Measurements from ENCODE around the gene CSNK2A2. TPM values are rescaled to one million over a fixed set of nuclear protein-coding genes. Genes with fewer than 3 reads are reported as not detected.

The CSNK2A2 gene
- total RNA-seq, 1 donor, result 26.8 TPM

GRCh38 chr16:58230259-58230658, 32.4 kb upstream of the CSNK2A2 start:
- TF ChIP-seq, protein P1, sequence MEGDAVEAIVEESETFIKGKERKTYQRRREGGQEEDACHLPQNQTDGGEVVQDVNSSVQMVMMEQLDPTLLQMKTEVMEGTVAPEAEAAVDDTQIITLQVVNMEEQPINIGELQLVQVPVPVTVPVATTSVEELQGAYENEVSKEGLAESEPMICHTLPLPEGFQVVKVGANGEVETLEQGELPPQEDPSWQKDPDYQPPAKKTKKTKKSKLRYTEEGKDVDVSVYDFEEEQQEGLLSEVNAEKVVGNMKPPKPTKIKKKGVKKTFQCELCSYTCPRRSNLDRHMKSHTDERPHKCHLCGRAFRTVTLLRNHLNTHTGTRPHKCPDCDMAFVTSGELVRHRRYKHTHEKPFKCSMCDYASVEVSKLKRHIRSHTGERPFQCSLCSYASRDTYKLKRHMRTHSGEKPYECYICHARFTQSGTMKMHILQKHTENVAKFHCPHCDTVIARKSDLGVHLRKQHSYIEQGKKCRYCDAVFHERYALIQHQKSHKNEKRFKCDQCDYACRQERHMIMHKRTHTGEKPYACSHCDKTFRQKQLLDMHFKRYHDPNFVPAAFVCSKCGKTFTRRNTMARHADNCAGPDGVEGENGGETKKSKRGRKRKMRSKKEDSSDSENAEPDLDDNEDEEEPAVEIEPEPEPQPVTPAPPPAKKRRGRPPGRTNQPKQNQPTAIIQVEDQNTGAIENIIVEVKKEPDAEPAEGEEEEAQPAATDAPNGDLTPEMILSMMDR (IDR thresholded peaks at IDR 0.05; ENCODE audit: insufficient read depth, low read depth, low read length), result no peak
- no peak overlapping the region for H3K4me3 ChIP-seq (ENCODE audit: low read depth, low read length)
- DNase-seq (ENCODE audit: low read depth), result no peak

GRCh38 chr16:58226790-58227189, 28.9 kb upstream of the CSNK2A2 start:
- DNase-seq (ENCODE audit: low read depth), result no peak
- TF ChIP-seq, protein P1 (IDR thresholded peaks at IDR 0.05; ENCODE audit: insufficient read depth, low read depth, low read length), result no peak
- no peak overlapping the region for H3K4me3 ChIP-seq (ENCODE audit: low read depth, low read length)

DNA sequence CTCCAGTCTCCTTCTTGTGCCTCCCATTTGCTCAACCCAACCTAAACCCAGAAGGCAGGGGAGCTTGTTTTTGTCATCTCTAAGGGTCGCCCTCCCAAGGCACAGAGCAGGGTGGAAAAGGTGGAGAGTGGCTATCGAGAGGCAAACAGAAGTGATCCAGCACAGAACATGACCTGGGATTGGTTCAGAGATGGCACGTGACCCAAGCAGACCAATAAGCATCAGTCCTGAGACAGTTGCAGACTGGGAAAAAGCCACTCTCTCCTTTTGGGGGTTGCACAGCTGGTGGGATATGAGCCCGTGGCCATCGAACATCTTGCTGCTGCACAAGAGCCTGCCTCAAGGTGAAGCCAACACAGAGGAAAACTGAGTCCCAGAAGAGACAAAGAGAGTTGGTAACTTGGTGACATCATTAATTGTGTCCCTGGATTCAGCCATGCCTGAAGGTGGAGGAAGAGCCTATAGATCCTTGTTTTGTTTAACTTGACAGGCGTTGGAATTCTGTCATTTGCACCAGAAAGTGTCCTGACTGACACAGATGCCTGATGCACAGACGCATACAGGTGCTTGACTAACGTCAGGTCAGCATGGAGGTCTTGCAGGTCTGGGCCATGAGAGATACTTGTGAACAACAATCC, 28.2 kb upstream of the CSNK2A2 start:
- DNase-seq (ENCODE audit: low read depth), result no peak
- no peak overlapping the region for H3K4me3 ChIP-seq (ENCODE audit: low read depth, low read length)
- TF ChIP-seq, protein P1 (IDR thresholded peaks at IDR 0.05; ENCODE audit: insufficient read depth, low read depth, low read length), result no peak

GRCh38 chr16:58222532-58223316, 24.8 kb upstream of the CSNK2A2 start:
- TF ChIP-seq, protein P1 (IDR thresholded peaks at IDR 0.05; ENCODE audit: insufficient read depth, low read depth, low read length), result no peak
- no peak for DNase-seq (ENCODE audit: low read depth)

GRCh38 chr16:58219432-58219831, 21.5 kb upstream of the CSNK2A2 start:
- TF ChIP-seq, protein P1 (IDR thresholded peaks at IDR 0.05; ENCODE audit: insufficient read depth, low read depth, low read length), result no peak
- H3K4me3 ChIP-seq (ENCODE audit: low read depth, low read length), result no peak overlapping the region
- no peak for DNase-seq (ENCODE audit: low read depth)

More at GRCh38 chr16:58222532-58223316, 24.8 kb upstream of the CSNK2A2 start:
- H3K4me3 ChIP-seq (ENCODE audit: low read depth, low read length), result no peak overlapping the region

DNA sequence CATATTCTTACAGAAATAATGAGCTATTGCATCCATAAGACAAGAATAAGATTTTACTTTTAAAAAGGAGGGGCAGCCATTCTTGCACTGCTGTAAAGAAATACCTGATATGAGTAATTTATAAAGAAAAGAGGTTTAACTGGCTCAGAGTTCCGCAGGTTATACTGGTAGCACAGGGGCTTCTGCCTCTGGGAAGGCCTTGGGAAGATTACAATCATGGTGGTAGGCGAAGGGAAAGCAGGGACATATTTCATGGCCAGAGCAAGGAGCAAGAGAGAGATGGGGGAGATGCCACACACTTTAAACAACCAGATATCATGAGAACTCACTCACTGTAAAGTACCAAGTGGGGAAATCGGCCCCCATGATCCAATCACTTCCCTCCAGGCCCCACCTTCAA, 20.9 kb upstream of the CSNK2A2 start:
- TF ChIP-seq, protein P1 (IDR thresholded peaks at IDR 0.05; ENCODE audit: insufficient read depth, low read depth, low read length), result no peak
- H3K4me3 ChIP-seq (ENCODE audit: low read depth, low read length), result no peak overlapping the region
- DNase-seq (ENCODE audit: low read depth), result no peak
